ENCODE measurements around the gene STUM.

STUM gene

DNA sequence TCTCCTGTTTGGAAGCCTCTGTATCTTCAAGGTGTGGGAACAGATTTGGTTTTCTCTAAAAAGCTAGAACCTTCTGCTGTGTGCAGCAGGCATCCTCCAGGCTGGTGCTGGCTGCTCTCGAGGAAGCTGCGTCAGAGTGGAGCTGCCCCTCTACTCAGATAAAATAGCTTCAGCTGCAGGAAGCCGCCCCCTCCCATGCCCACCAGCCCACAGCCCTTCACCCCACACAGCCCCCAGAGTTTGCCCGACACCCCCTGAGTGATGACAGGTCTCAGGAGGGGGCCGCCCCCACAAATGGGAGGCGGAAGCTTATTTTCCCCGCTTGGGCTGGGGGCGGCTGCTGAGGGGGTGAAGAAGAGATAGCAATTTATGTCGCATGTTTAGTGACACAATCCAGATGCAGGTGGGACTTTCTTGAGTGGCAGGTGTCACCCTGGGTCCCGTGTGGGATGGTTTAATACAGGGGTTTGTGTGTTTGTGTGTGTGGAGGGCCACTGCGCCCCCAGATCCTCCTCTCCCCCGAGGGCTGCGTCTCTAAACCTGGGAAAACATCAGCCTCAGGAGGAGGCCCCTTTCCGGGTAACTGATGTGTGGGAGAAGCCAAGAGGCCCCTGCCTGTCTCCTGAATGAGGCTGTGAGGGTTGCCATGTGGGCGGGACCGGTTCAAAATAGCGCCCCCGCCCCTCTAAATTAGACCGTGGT lies 55.4 kb downstream of the STUM start:
- FAIRE-seq (no peak), DNase-seq (ENCODE audit: insufficient read length, low spot score) (no peak)
- TF ChIP-seq, protein P1, sequence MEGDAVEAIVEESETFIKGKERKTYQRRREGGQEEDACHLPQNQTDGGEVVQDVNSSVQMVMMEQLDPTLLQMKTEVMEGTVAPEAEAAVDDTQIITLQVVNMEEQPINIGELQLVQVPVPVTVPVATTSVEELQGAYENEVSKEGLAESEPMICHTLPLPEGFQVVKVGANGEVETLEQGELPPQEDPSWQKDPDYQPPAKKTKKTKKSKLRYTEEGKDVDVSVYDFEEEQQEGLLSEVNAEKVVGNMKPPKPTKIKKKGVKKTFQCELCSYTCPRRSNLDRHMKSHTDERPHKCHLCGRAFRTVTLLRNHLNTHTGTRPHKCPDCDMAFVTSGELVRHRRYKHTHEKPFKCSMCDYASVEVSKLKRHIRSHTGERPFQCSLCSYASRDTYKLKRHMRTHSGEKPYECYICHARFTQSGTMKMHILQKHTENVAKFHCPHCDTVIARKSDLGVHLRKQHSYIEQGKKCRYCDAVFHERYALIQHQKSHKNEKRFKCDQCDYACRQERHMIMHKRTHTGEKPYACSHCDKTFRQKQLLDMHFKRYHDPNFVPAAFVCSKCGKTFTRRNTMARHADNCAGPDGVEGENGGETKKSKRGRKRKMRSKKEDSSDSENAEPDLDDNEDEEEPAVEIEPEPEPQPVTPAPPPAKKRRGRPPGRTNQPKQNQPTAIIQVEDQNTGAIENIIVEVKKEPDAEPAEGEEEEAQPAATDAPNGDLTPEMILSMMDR (IDR thresholded peaks at IDR 0.05; ENCODE audit: insufficient read depth, missing control alignments): no peak

DNA sequence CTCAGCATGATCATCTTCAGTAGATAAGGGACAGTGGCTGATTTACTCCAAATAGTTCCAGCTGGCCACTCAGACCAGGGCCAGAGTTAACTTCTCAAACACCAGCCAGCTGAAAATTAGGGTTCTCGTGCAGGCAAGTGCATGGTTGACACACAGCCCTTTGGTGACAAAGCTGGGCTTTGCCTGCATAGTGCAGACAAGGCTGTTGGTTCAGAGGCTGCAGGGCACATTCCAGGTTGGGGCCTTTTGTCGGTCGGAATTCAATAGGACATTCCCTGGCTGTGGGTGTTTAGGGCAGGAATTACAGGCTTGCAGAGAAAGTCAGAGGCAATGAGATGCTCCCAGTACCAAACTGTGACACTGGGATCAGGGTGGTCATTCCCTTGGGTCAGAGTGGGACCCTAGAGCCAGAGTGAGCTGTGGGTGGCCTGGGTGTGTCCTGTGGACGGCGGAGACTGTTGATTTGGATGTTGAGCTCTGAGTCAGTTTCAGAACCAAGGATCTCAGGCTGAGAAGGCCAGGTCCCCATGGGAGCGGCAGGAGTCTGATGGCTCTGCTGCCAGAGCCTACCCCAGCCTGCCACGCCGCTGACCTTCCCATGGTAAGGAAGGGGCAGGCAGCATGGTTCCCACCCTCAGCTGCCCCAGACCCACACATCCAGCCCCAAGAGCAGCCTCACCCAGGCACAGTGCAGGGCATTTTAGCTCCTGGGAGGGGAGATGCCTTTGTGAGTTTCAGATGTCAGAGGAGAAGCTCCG lies 56.2 kb downstream of the STUM start:
- TF ChIP-seq, protein P1 (IDR thresholded peaks at IDR 0.05; ENCODE audit: insufficient read depth, missing control alignments): no peak
- DNase-seq (ENCODE audit: insufficient read length, low spot score) (no peak), FAIRE-seq (no peak)

DNA sequence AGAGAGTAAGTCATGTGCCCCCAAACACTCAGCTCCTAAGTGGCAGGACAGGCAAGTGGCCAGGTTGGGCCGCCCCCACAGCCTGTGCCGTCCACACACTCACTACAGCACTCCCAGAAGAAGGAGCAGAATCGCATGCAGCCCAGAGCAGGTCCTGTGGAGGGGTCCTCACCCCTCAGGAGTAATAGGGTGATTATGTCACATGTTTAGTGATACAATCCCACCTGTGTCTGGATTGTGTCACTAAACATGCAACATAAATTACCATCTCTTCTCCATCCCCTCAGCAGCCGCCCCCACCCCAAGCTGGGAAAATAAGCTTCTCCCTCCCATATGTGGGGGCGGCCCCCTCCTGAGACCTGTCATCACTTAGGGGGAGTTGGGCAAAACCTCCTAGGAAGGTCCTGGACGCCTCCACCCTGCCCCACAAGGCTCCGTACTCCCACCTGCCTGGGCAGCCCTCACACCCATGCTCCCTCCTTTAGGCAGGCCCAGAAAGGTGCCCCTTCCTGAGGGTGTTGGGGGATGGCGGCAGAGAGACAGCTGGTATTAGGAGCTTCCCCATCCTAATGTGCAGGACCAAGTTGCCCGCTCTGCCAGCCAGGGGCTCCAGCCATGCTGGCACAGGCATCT lies 56.9 kb downstream of the STUM start:
- no peak for FAIRE-seq
- DNase-seq (ENCODE audit: insufficient read length, low spot score): no peak
- TF ChIP-seq, protein P1 (IDR thresholded peaks at IDR 0.05; ENCODE audit: insufficient read depth, missing control alignments): no peak

DNA sequence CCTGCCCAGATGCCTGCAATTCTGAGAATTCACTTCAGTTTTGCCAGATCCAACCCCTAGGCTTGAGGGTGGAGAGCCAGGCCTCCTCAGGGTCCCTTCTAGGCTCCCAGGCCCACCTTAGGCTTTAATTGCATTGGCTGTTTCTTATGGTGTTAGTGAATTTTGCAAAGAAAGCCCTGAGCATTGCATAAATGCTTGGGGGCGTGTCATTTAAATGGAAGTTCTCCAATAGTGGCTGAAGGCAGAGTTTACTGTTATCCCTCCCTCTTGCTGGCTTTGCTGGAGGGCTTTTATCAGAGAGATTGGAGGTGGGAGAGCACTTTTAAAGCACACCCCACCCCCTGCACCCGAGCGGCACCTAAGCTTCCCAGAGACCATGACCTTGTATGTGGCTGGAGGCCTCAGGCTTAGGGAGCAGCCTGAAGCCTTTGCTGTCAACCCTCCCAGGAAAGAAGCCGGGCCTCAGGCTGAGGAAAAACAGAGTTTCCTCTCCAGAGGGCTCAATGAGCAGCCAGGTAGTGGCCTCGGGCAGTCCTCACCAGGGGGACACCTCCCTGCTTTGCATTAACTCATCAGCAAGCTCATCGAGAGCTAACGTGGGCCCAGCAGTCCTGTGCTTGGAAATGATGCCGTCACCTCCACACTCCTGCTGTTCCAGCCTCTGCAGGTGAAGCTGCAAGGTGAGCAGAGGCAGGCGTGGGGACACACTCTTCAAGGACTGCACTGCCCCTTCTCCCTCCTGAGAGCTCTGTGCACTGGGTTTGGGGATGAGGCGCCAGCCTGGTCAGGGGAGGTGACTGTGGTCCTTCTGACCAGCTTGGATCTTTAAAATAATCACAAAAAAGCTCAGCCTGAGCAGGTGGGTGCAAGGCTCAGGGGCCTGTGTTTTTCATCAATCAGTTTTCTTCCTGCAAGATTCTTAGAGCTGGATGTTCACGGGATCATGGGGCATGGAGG lies 58.0 kb downstream of the STUM start:
- FAIRE-seq: no peak
- TF ChIP-seq, protein P1 (IDR thresholded peaks at IDR 0.05; ENCODE audit: insufficient read depth, missing control alignments): no peak
- no peak for DNase-seq (ENCODE audit: insufficient read length, low spot score)

DNA sequence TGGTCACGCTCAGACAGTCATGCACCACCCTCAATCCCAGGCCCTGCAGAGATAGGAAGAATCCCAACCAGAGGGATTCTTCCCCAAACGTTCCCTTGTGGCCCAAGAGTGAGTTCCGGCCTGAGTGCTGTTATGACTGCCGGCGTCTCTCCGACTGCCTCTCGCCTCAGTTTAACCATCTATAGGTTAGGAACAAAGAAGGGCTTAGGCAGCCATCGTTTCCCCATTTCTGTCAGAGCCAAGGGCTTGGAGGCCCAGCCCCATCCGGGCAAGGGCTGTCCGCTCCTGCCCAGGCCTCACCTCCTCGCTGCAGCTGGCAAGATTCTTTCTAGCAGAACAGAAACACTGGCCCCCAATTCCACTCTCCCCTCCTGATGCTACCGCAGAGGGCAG lies 58.7 kb downstream of the STUM start:
- no peak for FAIRE-seq

DNA sequence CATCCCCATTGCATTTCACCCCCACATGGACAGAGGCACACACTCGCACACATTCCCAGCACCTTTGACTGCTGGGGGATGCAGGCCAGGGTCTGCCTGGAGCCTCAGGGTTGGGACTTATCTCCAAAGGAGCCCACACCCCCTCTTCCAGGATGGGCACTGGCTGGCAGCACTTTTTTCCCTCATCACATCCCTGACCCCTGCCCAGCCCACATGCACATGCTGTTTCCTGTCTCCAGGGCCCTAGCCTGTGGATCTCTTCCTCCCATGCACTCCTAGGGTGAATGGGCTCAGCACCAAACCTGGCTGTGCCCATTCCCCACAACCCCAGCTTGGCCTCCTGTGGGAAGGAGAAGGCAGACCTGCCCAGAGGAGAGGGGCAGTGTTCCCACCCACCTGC lies 59.3 kb downstream of the STUM start:
- no peak for FAIRE-seq
- TF ChIP-seq, protein P1 (IDR thresholded peaks at IDR 0.05; ENCODE audit: insufficient read depth, missing control alignments): no peak
- no peak for DNase-seq (ENCODE audit: insufficient read length, low spot score)

More for the DNA sequence above, 58.7 kb downstream of the STUM start:
- DNase-seq (ENCODE audit: insufficient read length, low spot score): no peak
- TF ChIP-seq, protein P1 (IDR thresholded peaks at IDR 0.05; ENCODE audit: insufficient read depth, missing control alignments): no peak
